K562 (cell line): ENCODE data around the gene IL4I1. TPM values are rescaled to one million over a fixed set of nuclear protein-coding genes. Genes with fewer than 3 reads are reported as not detected.

ENCODE experiments used
- FOXJ2 ChIP-seq: fragments of 200-800 bp; sonication (Bioruptor generic); IDR thresholded peaks from 2 replicates; pipeline ENCODE4 v1.6.1; 2016; ENCODE audit warnings: missing genetic modification characterization, missing compliant biosample characterization
- HMG20A ChIP-seq: fragments of 450-650 bp; formaldehyde crosslinking; conservative IDR thresholded peaks from 2 replicates; pipeline ENCODE4 v1.4.0; 2020; ENCODE audit warnings: mild to moderate bottlenecking, mixed read lengths
- HNRNPLL ChIP-seq: fragments of 200-400 bp; formaldehyde crosslinking; IDR thresholded peaks from 2 replicates; pipeline ENCODE4 v1.6.1; 2017; ENCODE audit warnings: low read length, low read depth, mild to moderate bottlenecking; ENCODE audit not compliant: poor library complexity, severe bottlenecking
- L3MBTL2 ChIP-seq: fragments of 450-650 bp; IDR thresholded peaks from 2 replicates; pipeline ENCODE4 v1.6.1; 2016; ENCODE audit warnings: mild to moderate bottlenecking, moderate library complexity
- NR2C1 ChIP-seq, 2 experiments: fragments of 450-650 bp; IDR thresholded peaks; 2 replicates each; pipeline ENCODE4 v1.6.1; 2017; ENCODE audit warnings: mild to moderate bottlenecking in 2 of 2, antibody characterized with exemption in 1 of 2, inconsistent platforms in 1 of 2, missing compliant biosample characterization in 1 of 2, missing genetic modification characterization in 1 of 2
- NR2F6 ChIP-seq: fragments of 450-650 bp; formaldehyde crosslinking; IDR thresholded peaks from 2 replicates; pipeline ENCODE4 v1.4.0; 2020; ENCODE audit warnings: mild to moderate bottlenecking
- PRMT5 ChIP-seq: sonication (generic); formaldehyde crosslinking; IDR thresholded peaks from 2 replicates; pipeline ENCODE4 v1.5.0; 2020; ENCODE audit warnings: missing genetic modification reagents
- SMARCC2 ChIP-seq: fragments of 450-650 bp; IDR thresholded peaks from 2 replicates; pipeline ENCODE4 v1.6.1; 2017; ENCODE audit warnings: antibody characterized with exemption, moderate library complexity, mild to moderate bottlenecking, low read depth
- SUPT5H ChIP-seq: fragments of 450-650 bp; IDR thresholded peaks from 2 replicates; pipeline ENCODE4 v1.6.1; 2016
- ZNF146 ChIP-seq: IDR thresholded peaks from one replicate; pipeline ENCODE4 v1.6.1; 2018; ENCODE audit warnings: missing compliant biosample characterization; ENCODE audit not compliant: unreplicated experiment
- ZNF668 ChIP-seq: fragments of 250-450 bp; sonication (Bioruptor Pico); IDR thresholded peaks from 2 replicates; pipeline ENCODE4 v1.8.0; 2022; ENCODE audit warnings: mild to moderate bottlenecking, inconsistent platforms
- polyA plus RNA-seq, 8 experiments: library from polyadenylated mRNA; depleted of rRNA in 4 of 8; stranded (reverse) in 5 of 8; unstranded in 3 of 8; fragments of >200 nt; fragmentation: Nextera tagmentation in 2 of 8; fragmentation: Illumina TruSeq in 1 of 8; extraction: Ambion mirVana in 2 of 8; extraction: Trizol in 1 of 8; gene quantifications; 2 replicates each; pipeline versions ENCODE4 v1.2.1 to v1.2.3, GENCODE V29; 2011 to 2014; ENCODE audit warnings: inconsistent platforms in 1 of 8, missing spikeins in 1 of 8
- total RNA-seq, 7 experiments: library from RNA; depleted of rRNA in 6 of 7; stranded (reverse); fragments of >200 nt in 6 of 7; fragmentation: Illumina TruSeq in 2 of 7; extraction: Trizol in 2 of 7; gene quantifications; 2 replicates each; pipeline versions ENCODE4 v1.2.1 to v1.2.3, GENCODE V29; 2011 to 2021; ENCODE audit warnings: low replicate concordance in 1 of 7
- TF ChIP-seq, protein P1 (sequence below): sonication (generic); formaldehyde crosslinking; IDR thresholded peaks from 2 replicates; pipeline ENCODE4 v1.8.1; 2023; ENCODE audit warnings: mild to moderate bottlenecking, missing genetic modification reagents, moderate library complexity
- TF ChIP-seq, protein P2 (sequence below), 2 experiments: IDR thresholded peaks; 2 replicates each; pipeline ENCODE4 v1.6.1; 2012; ENCODE audit warnings: improper control_type of control experiment in 2 of 2, low read depth in 2 of 2, low read length in 2 of 2, borderline replicate concordance in 1 of 2
- TF ChIP-seq, protein P3 (sequence below): fragments of 250-450 bp; sonication (Bioruptor Pico); IDR thresholded peaks from 2 replicates; pipeline ENCODE4 v1.8.0; 2022; ENCODE audit warnings: inconsistent platforms, mild to moderate bottlenecking, moderate library complexity, borderline replicate concordance
- TF ChIP-seq, protein P4 (sequence below), 2 experiments: fragments of 200-800 bp in 1 of 2; sonication (Bioruptor generic) in 1 of 2; sonication (generic) in 1 of 2; formaldehyde crosslinking in 1 of 2; IDR thresholded peaks in 1 of 2; conservative IDR thresholded peaks in 1 of 2; 2 replicates each; pipeline versions ENCODE4 v1.5.0 to v1.6.1; 2016 to 2020; ENCODE audit warnings: missing compliant biosample characterization in 1 of 2, missing genetic modification characterization in 1 of 2, missing genetic modification reagents in 1 of 2

Gene IL4I1
- total and polyA plus RNA-seq, 9 of the 15 experiments (the other 6 are each of a cell fraction or from before 2014, with no cell fraction given), result 0.06 to 0.95 (median 0.43) TPM; not detected in 2

DNA sequence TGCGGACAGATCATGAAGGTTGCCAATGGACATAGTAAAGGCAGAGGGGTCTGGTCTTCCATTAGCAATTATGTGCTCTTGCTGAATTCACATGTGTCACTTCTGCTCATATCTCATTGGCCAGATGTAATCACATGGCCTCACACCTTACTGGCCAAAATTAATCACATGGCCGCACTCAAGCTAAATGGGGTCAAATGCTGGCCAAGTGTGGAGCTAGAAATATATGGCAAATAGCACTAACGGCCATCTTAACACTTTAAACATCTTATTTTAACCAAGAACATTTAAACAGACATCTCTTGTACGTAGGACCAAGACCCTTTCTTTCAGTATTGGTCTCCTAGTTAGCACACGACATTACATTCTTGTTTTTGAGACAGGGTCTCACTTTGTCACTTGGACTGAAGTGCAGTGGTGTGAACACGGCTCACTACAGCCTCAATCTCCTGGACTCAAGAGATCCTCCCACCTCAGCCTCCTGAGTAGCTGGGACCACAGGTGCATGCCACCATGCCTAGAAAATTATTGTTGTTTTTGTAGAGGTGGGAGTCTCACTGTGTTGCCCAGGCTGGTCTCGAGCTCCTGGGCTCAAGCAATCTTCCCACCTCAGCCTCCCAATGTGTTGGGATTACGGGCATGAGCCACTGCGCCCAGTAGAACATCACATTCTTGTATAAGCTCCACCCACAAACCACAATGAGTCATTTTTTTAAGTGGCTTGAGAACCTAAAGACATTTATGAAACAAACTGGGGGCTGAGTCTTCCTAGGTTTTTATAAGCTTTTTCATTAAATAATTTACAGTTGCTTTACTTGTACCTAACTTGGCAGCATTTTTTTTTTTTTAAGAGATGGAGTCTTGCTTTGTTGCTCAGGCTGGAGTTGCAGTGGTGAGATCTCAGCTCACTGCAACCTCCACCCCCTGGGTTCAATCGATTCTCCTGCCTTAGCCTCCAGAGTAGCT, 48.7 kb downstream of the IL4I1 start (continued):
- TF ChIP-seq, protein P1, sequence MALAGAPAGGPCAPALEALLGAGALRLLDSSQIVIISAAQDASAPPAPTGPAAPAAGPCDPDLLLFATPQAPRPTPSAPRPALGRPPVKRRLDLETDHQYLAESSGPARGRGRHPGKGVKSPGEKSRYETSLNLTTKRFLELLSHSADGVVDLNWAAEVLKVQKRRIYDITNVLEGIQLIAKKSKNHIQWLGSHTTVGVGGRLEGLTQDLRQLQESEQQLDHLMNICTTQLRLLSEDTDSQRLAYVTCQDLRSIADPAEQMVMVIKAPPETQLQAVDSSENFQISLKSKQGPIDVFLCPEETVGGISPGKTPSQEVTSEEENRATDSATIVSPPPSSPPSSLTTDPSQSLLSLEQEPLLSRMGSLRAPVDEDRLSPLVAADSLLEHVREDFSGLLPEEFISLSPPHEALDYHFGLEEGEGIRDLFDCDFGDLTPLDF (CRISPR knock-in tag), result no peak
- TF ChIP-seq NR2C1 (IDR thresholded peaks at IDR 0.05), result no peak
- TF ChIP-seq NR2C1 (tag; IDR thresholded peaks at IDR 0.05), result peak; percentile 50; the same call in 1 of the 2 replicates
- no peak for TF ChIP-seq FOXJ2
- no peak for TF ChIP-seq HNRNPLL
- no peak for TF ChIP-seq SUPT5H
- TF ChIP-seq, protein P2, sequence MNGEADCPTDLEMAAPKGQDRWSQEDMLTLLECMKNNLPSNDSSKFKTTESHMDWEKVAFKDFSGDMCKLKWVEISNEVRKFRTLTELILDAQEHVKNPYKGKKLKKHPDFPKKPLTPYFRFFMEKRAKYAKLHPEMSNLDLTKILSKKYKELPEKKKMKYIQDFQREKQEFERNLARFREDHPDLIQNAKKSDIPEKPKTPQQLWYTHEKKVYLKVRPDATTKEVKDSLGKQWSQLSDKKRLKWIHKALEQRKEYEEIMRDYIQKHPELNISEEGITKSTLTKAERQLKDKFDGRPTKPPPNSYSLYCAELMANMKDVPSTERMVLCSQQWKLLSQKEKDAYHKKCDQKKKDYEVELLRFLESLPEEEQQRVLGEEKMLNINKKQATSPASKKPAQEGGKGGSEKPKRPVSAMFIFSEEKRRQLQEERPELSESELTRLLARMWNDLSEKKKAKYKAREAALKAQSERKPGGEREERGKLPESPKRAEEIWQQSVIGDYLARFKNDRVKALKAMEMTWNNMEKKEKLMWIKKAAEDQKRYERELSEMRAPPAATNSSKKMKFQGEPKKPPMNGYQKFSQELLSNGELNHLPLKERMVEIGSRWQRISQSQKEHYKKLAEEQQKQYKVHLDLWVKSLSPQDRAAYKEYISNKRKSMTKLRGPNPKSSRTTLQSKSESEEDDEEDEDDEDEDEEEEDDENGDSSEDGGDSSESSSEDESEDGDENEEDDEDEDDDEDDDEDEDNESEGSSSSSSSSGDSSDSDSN (IDR thresholded peaks at IDR 0.05; ENCODE audit: borderline replicate concordance in 1 of 2, low read depth in 2 of 2, low read length in 2 of 2), result no peak
- TF ChIP-seq ZNF668 (CRISPR knock-in tag), result no peak
- TF ChIP-seq ZNF146 (CRISPR knock-in tag), result no peak
- TF ChIP-seq, protein P3, sequence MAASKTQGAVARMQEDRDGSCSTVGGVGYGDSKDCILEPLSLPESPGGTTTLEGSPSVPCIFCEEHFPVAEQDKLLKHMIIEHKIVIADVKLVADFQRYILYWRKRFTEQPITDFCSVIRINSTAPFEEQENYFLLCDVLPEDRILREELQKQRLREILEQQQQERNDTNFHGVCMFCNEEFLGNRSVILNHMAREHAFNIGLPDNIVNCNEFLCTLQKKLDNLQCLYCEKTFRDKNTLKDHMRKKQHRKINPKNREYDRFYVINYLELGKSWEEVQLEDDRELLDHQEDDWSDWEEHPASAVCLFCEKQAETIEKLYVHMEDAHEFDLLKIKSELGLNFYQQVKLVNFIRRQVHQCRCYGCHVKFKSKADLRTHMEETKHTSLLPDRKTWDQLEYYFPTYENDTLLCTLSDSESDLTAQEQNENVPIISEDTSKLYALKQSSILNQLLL (CRISPR knock-in tag), result no peak
- peak; percentile 97 for TF ChIP-seq L3MBTL2
- no peak for TF ChIP-seq PRMT5 (CRISPR knock-in tag)
- TF ChIP-seq HMG20A (CRISPR knock-in tag), result no peak
- TF ChIP-seq, protein P4, sequence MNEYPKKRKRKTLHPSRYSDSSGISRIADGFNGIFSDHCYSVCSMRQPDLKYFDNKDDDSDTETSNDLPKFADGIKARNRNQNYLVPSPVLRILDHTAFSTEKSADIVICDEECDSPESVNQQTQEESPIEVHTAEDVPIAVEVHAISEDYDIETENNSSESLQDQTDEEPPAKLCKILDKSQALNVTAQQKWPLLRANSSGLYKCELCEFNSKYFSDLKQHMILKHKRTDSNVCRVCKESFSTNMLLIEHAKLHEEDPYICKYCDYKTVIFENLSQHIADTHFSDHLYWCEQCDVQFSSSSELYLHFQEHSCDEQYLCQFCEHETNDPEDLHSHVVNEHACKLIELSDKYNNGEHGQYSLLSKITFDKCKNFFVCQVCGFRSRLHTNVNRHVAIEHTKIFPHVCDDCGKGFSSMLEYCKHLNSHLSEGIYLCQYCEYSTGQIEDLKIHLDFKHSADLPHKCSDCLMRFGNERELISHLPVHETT (CRISPR knock-in tag; conservative IDR thresholded peaks at IDR 0.05 in 1 of 2, IDR thresholded peaks at IDR 0.05 in 1 of 2), result no peak; a peak in 1 of 4 replicates
- TF ChIP-seq SMARCC2, result peak; percentile 61; the same call in 1 of the 2 replicates
- TF ChIP-seq NR2F6 (CRISPR knock-in tag), result no peak
